Right lobe of liver (tissue), 6 donors: ENCODE data around the gene SLC4A8. TPM values are rescaled to one million over a fixed set of nuclear protein-coding genes. Genes with fewer than 3 reads are reported as not detected.

ENCODE experiments used
- ATAC-seq, 4 donors: fragments of 200-7000 bp; cut with Tn5 transposase; one replicate each; pipeline ENCODE4 v1.9.1; 2020; ENCODE audit warnings: mild to moderate bottlenecking in 4 of 4, moderate library complexity in 4 of 4
- DNase-seq, 3 donors: peaks; one replicate each; pipeline ENCODE4 v3.0.0-alpha.2; 2020
- H3K27ac ChIP-seq, 3 donors: fragments of 200-600 bp; one replicate each; pipeline ENCODE4 v1.8.0; 2022
- H3K27me3 ChIP-seq, 2 donors: fragments of 200-600 bp; one replicate each; pipeline ENCODE4 v1.8.0; 2022
- H3K36me3 ChIP-seq, 4 donors: fragments of 200-600 bp; sonication (generic) in 1 of 4; one replicate each; pipeline versions ENCODE4 v1.5.1 to v1.8.0; 2017 to 2022; ENCODE audit warnings: control low read depth in 1 of 4
- H3K4me1 ChIP-seq, 4 donors: fragments of 200-600 bp; sonication (generic) in 1 of 4; one replicate each; pipeline versions ENCODE4 v1.5.1 to v1.8.0; 2017 to 2022; ENCODE audit warnings: control low read depth in 1 of 4
- H3K4me3 ChIP-seq, 3 donors: fragments of 200-600 bp; one replicate each; pipeline ENCODE4 v1.8.0; 2022
- H3K9me3 ChIP-seq, 4 donors: fragments of 200-600 bp; sonication (generic) in 1 of 4; one replicate each; pipeline versions ENCODE4 v1.5.1 to v1.8.0; 2017 to 2022; ENCODE audit warnings: control low read depth in 1 of 4
- POLR2A ChIP-seq: fragments of 450-650 bp; IDR thresholded peaks from one replicate; pipeline ENCODE4 v1.6.1; 2017; ENCODE audit warnings: antibody characterized with exemption, mild to moderate bottlenecking
- WGBS: methylation state at CpG from one replicate; pipeline ENCODE4 v1.1.6; 2018; ENCODE audit warnings: low coverage, low lambda C conversion rate; ENCODE audit not compliant: insufficient coverage; ENCODE audit errors: missing lambda C conversion rate; 5-methylcytosine and 5-hydroxymethylcytosine counted together
- intact Hi-C, 2 donors: fragments of 100-400 bp; cut with DNase I; formaldehyde crosslinking; loops; one replicate each; pipeline versions ENCODE4 v1.11.2 to v1.14.1; 2022
- total RNA-seq, 6 experiments: library from RNA; depleted of rRNA in 2 of 6; stranded (reverse); fragments of >200 nt in 2 of 6; fragmentation: NEBNext Ultra II Directional in 3 of 6; extraction: Animal tissue kit (Norgen Biotek cat#: 25700) in 3 of 6; gene quantifications; one replicate each; pipeline versions ENCODE4 v1.1.0 to v1.2.4, GENCODE V29; 2016 to 2023
- TF ChIP-seq, protein P1 (sequence below), 4 donors: fragments of 200-600 bp in 3 of 4; fragments of 450-650 bp in 1 of 4; IDR thresholded peaks; one replicate each; pipeline versions ENCODE4 v1.5.1 to v1.8.0; 2016 to 2022; ENCODE audit warnings: antibody characterized with exemption in 4 of 4, mild to moderate bottlenecking in 2 of 4
- donor health status: DM: no; HTN: yes; CAD: no.
- donor health status: DM: no; HTN: no; CAD: no.
- donor health status: DM: no; HTN: no; CAD: no.
- donor health status: DM: no; HTN: yes; CAD: no.
- donor health status: DM: no; HTN: yes; CAD: no.

The SLC4A8 gene
- total RNA-seq, 6 experiments from 2014 or later: 0.04 to 0.55 (median 0.19) TPM

DNA sequence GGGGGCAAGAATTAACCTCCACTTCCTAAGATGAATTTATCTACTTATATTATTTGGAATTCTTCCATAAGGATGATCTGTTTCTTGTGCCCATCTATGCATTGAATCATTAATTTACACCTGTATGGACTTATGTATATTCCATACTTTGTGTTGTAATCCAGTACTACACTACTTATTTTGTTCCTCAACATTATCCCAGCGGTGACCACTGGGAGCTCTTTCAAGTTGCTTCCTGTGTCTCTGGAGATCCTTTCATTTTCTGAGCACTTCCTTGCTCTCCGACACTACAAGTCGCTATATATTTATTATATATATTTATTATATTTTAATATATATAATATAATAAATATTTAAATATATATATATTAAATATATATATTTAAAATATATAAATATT is 111.5 kb downstream of the SLC4A8 start:
- Histone ChIP-seq H3K4me1 (no peaks in the 10 kb centered on the region), H3K4me3 (no peak overlapping the region), H3K36me3 (no peaks in the 10 kb centered on the region), H3K9me3 (no peaks in the 10 kb centered on the region), H3K27me3 (no peaks in the 10 kb centered on the region), H3K27ac (no peak overlapping the region)
- WGBS: 54% methylated on average over 3 of the region's 3 CpGs
- ATAC-seq (no peak), DNase-seq (no peak)
- intact Hi-C loops: loop anchor here in 1 of 2 donors (5.0 kb wide), 1 partner anchor 114 kb away; the partner anchor contains the start of gene SLC4A8
- TF ChIP-seq, protein P1, sequence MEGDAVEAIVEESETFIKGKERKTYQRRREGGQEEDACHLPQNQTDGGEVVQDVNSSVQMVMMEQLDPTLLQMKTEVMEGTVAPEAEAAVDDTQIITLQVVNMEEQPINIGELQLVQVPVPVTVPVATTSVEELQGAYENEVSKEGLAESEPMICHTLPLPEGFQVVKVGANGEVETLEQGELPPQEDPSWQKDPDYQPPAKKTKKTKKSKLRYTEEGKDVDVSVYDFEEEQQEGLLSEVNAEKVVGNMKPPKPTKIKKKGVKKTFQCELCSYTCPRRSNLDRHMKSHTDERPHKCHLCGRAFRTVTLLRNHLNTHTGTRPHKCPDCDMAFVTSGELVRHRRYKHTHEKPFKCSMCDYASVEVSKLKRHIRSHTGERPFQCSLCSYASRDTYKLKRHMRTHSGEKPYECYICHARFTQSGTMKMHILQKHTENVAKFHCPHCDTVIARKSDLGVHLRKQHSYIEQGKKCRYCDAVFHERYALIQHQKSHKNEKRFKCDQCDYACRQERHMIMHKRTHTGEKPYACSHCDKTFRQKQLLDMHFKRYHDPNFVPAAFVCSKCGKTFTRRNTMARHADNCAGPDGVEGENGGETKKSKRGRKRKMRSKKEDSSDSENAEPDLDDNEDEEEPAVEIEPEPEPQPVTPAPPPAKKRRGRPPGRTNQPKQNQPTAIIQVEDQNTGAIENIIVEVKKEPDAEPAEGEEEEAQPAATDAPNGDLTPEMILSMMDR (IDR thresholded peaks at IDR 0.05): no peak
- no peak for TF ChIP-seq POLR2A

DNA sequence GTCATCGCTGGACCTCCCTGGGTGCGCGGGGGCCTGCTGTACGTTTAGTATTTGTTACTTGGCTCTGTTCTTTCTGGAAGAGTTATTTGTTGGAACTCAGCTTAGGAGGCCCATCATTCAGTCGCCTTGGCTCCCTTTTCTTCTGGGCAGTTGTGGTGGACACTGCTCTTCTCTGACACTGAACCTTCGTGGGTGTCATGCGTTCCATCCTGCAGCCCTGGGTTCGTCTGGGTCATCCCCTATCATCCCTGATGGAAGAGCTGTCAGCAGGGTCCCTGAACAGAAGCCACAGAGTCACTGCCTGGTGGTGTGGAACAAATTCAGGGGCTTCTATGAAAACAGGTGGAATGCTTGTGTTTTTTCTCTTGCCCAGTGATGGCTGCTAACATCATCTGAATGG is 113.5 kb downstream of the SLC4A8 start:
- Histone ChIP-seq H3K4me3 (no peak overlapping the region), H3K27ac (no peak overlapping the region), H3K36me3 (no peaks in the 10 kb centered on the region), H3K9me3 (no peaks in the 10 kb centered on the region), H3K27me3 (no peaks in the 10 kb centered on the region), H3K4me1 (no peaks in the 10 kb centered on the region)
- intact Hi-C loops: loop anchor here in 1 of 2 donors (5.0 kb wide), 1 partner anchor 116 kb away; the partner anchor contains the start of gene SLC4A8
- ATAC-seq (no peak), DNase-seq (no peak)
- 75% methylated on average over 4 of the region's 8 CpGs for WGBS
- TF ChIP-seq, protein P1 (IDR thresholded peaks at IDR 0.05): no peak
- TF ChIP-seq POLR2A: no peak

- no peaks in the 10 kb centered on the region for H3K9me3 ChIP-seq
- no peak for DNase-seq
- intact Hi-C loops: loop anchor here in 1 of 2 donors (5.0 kb wide), 1 partner anchor 116 kb away; the partner anchor contains the start of gene SLC4A8
- no peak for ATAC-seq
- TF ChIP-seq, protein P1 (IDR thresholded peaks at IDR 0.05): no peak
- no peak for TF ChIP-seq POLR2A
- no peak overlapping the region for H3K27ac ChIP-seq
- no peaks in the 10 kb centered on the region for H3K27me3 ChIP-seq
- H3K36me3 ChIP-seq: no peaks in the 10 kb centered on the region
- WGBS: 87% methylated on average over 4 of the region's 8 CpGs
- H3K4me1 ChIP-seq: no peaks in the 10 kb centered on the region
- H3K4me3 ChIP-seq: no peak overlapping the region
Measured at GRCh38 chr12:51538599-51538998, 114.0 kb downstream of the SLC4A8 start.

DNA sequence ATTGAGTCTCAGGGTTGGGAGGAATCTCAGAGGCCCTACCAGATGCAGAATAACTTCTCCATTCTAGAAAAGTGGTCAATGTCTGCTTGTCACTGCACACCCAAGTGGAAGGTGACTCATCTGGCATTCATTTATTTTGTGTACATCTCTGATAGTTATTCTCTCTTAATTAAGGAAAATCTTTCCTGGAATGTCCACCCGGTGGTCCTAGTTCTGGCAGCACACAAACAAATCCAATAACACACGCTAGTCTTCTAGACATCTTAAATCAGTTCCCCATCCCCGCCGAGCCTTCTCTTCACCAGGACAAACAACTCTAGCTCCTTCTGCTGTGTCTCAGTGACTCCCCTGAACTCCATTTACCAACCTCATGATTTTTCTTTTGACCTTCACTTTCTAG is 116.4 kb downstream of the SLC4A8 start:
- no peaks in the 10 kb centered on the region for H3K9me3 ChIP-seq
- intact Hi-C loops: no loop called here
- H3K36me3 ChIP-seq: no peaks in the 10 kb centered on the region
- ATAC-seq: no peak
- H3K27me3 ChIP-seq: no peaks in the 10 kb centered on the region
- 95% methylated on average over 4 of the region's 4 CpGs for WGBS
- no peaks in the 10 kb centered on the region for H3K4me1 ChIP-seq
- no peak overlapping the region for H3K4me3 ChIP-seq
- DNase-seq: no peak
- H3K27ac ChIP-seq: no peak overlapping the region
- TF ChIP-seq POLR2A: no peak
- TF ChIP-seq, protein P1 (IDR thresholded peaks at IDR 0.05): no peak

- intact Hi-C loops: no loop called here
- no peak overlapping the region for H3K27ac ChIP-seq
- TF ChIP-seq, protein P1 (IDR thresholded peaks at IDR 0.05): no peak
- TF ChIP-seq POLR2A: no peak
- no peaks in the 10 kb centered on the region for H3K27me3 ChIP-seq
- H3K9me3 ChIP-seq: no peaks in the 10 kb centered on the region
- H3K36me3 ChIP-seq: no peaks in the 10 kb centered on the region
- no peaks in the 10 kb centered on the region for H3K4me1 ChIP-seq
- DNase-seq (no peak), ATAC-seq (no peak)
- H3K4me3 ChIP-seq: no peak overlapping the region
Measured at GRCh38 chr12:51546097-51546496, 121.5 kb downstream of the SLC4A8 start.
